Measurements from ENCODE around the gene SPECC1L.

Gene SPECC1L

DNA sequence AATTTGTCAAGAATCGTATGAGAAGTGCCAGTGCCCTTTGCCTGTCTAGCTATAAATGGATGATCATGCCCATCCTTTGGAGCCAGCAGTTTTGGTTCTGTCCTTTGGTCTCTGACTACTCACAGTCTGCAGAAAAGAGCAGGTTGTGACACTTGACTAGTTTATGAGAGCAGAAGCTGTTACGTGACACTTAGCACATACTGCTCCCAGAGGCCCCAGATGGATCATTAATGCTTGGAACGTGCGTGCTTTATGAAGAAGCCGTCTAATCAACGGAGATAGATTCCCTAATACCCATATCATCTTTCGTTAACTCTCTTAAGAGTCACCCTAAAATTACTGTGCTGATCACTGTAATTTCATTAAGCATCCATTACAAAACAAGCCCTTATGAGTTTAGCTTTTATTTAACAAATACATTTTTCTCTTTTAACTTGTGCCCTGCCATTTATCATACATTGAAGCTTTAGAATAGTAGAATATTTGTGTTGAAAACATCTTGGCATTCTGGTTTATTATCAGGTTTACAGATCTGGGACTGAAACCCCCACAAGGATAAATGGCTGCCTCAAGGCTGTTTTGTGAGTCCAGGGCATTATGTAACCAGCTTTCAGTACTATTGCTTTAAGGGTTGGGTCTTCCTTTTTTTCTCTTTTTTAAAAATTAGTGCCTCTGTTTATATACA is 109.7 kb downstream of the SPECC1L start:
- Histone ChIP-seq H3K27ac (ENCODE audit: low read length) (no peak overlapping the region), H3K36me3 (ENCODE audit: control insufficient read depth, insufficient read depth, low read length) (no peaks in the 10 kb centered on the region), H3K4me3 (ENCODE audit: low read length) (no peak overlapping the region), H3K9me3 (ENCODE audit: control insufficient read depth, insufficient read depth, low read length) (no peaks in the 10 kb centered on the region), H3K27me3 (ENCODE audit: control insufficient read depth, insufficient read depth, low read length) (no peaks in the 10 kb centered on the region), H3K4me1 (ENCODE audit: control insufficient read depth, insufficient read depth, low read length) (no peaks in the 10 kb centered on the region)
- no CpG with 5 or more reads among the region's 7 CpGs for WGBS (ENCODE audit: insufficient coverage, insufficient read length)
- no peak for DNase-seq (ENCODE audit: low read depth, low spot score)

DNA sequence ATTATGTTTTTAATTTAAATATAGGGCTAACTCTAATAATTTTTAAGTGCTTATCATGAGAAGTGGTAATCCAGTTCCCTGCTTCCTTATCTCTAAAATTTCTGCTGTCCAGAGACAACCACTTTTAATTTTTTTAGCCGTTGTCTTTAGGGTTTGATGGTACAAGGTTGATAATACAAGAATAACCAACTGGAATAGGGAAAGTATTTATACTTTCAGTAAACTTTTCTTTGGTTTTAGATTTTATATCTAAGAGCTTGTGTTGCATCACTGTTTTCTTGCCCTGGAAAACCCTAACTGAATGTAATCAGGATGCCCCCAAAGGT is 110.2 kb downstream of the SPECC1L start:
- WGBS (ENCODE audit: insufficient coverage, insufficient read length), result no CpG with 5 or more reads among the region's 1 CpG

GRCh38 chr22:24383061-24383460 is 112.4 kb downstream of the SPECC1L start:
- Histone ChIP-seq H3K4me1 (ENCODE audit: control insufficient read depth, insufficient read depth, low read length) (no peaks in the 10 kb centered on the region), H3K36me3 (ENCODE audit: control insufficient read depth, insufficient read depth, low read length) (no peaks in the 10 kb centered on the region), H3K27me3 (ENCODE audit: control insufficient read depth, insufficient read depth, low read length) (no peaks in the 10 kb centered on the region), H3K9me3 (ENCODE audit: control insufficient read depth, insufficient read depth, low read length) (no peaks in the 10 kb centered on the region), H3K27ac (ENCODE audit: low read length) (no peak overlapping the region), H3K4me3 (ENCODE audit: low read length) (no peak overlapping the region)
- no CpG with 5 or more reads among the region's 2 CpGs for WGBS (ENCODE audit: insufficient coverage, insufficient read length)
- DNase-seq (ENCODE audit: low read depth, low spot score), result no peak

More for the DNA sequence above, 110.2 kb downstream of the SPECC1L start:
- H3K4me3 ChIP-seq (ENCODE audit: low read length), result no peak overlapping the region
- no peaks in the 10 kb centered on the region for H3K4me1 ChIP-seq (ENCODE audit: control insufficient read depth, insufficient read depth, low read length)
- no peaks in the 10 kb centered on the region for H3K9me3 ChIP-seq (ENCODE audit: control insufficient read depth, insufficient read depth, low read length)
- H3K36me3 ChIP-seq (ENCODE audit: control insufficient read depth, insufficient read depth, low read length), result no peaks in the 10 kb centered on the region
- no peaks in the 10 kb centered on the region for H3K27me3 ChIP-seq (ENCODE audit: control insufficient read depth, insufficient read depth, low read length)
- no peak for DNase-seq (ENCODE audit: low read depth, low spot score)
- H3K27ac ChIP-seq (ENCODE audit: low read length), result no peak overlapping the region

- Histone ChIP-seq H3K9me3 (ENCODE audit: control insufficient read depth, insufficient read depth, low read length) (no peaks in the 10 kb centered on the region), H3K4me1 (ENCODE audit: control insufficient read depth, insufficient read depth, low read length) (no peaks in the 10 kb centered on the region), H3K4me3 (ENCODE audit: low read length) (no peak overlapping the region), H3K27ac (ENCODE audit: low read length) (no peak overlapping the region), H3K36me3 (ENCODE audit: control insufficient read depth, insufficient read depth, low read length) (no peaks in the 10 kb centered on the region), H3K27me3 (ENCODE audit: control insufficient read depth, insufficient read depth, low read length) (no peaks in the 10 kb centered on the region)
- DNase-seq (ENCODE audit: low read depth, low spot score), result no peak
- WGBS (ENCODE audit: insufficient coverage, insufficient read length), result no CpG with 5 or more reads among the region's 1 CpG
These were observed 113.5 kb downstream of the SPECC1L start for GRCh38 chr22:24384131-24384530.

DNA sequence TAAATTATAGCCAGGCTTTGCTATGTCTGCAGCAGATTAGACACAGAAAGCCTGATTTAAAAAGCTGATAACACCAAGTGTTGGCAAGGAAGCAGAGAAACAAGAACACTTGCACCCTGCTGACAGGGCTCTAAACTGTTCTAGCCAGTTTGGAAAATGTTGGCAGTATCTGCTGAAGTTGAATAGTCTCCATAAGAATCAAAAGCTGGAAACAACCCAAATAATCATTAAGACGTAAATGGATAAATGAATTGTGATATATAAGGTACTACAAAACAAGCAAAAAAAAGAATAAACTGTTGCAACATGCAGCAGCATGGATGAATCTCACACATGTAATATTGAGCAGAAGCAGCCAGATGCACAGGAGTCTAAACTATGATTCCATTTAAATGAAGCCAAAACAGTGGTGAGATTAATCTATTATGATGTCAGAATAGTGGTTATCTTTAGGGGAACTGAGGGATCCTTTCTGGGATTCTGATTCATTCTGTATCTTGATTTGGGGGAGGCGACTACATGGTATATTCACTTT is 116.4 kb downstream of the SPECC1L start:
- no CpG with 5 or more reads among the region's 2 CpGs for WGBS (ENCODE audit: insufficient coverage, insufficient read length)
- H3K27me3 ChIP-seq (ENCODE audit: control insufficient read depth, insufficient read depth, low read length), result no peaks in the 10 kb centered on the region
- no peaks in the 10 kb centered on the region for H3K36me3 ChIP-seq (ENCODE audit: control insufficient read depth, insufficient read depth, low read length)
- H3K4me3 ChIP-seq (ENCODE audit: low read length), result no peak overlapping the region
- no peaks in the 10 kb centered on the region for H3K4me1 ChIP-seq (ENCODE audit: control insufficient read depth, insufficient read depth, low read length)
- no peaks in the 10 kb centered on the region for H3K9me3 ChIP-seq (ENCODE audit: control insufficient read depth, insufficient read depth, low read length)
- no peak for DNase-seq (ENCODE audit: low read depth, low spot score)
- H3K27ac ChIP-seq (ENCODE audit: low read length), result no peak overlapping the region

- Histone ChIP-seq H3K27me3 (ENCODE audit: control insufficient read depth, insufficient read depth, low read length) (no peaks in the 10 kb centered on the region), H3K36me3 (ENCODE audit: control insufficient read depth, insufficient read depth, low read length) (no peaks in the 10 kb centered on the region), H3K27ac (ENCODE audit: low read length) (no peak overlapping the region), H3K4me1 (ENCODE audit: control insufficient read depth, insufficient read depth, low read length) (no peaks in the 10 kb centered on the region), H3K9me3 (ENCODE audit: control insufficient read depth, insufficient read depth, low read length) (no peaks in the 10 kb centered on the region), H3K4me3 (ENCODE audit: low read length) (no peak overlapping the region)
- WGBS (ENCODE audit: insufficient coverage, insufficient read length), result no CpG with 5 or more reads among the region's 1 CpG
- no peak for DNase-seq (ENCODE audit: low read depth, low spot score)
These were observed 119.0 kb downstream of the SPECC1L start for GRCh38 chr22:24389680-24390079.

- no peaks in the 10 kb centered on the region for H3K36me3 ChIP-seq (ENCODE audit: control insufficient read depth, insufficient read depth, low read length)
- DNase-seq (ENCODE audit: low read depth, low spot score), result no peak
- H3K4me1 ChIP-seq (ENCODE audit: control insufficient read depth, insufficient read depth, low read length), result no peaks in the 10 kb centered on the region
- H3K27me3 ChIP-seq (ENCODE audit: control insufficient read depth, insufficient read depth, low read length), result no peaks in the 10 kb centered on the region
- no peaks in the 10 kb centered on the region for H3K9me3 ChIP-seq (ENCODE audit: control insufficient read depth, insufficient read depth, low read length)
- no peak overlapping the region for H3K27ac ChIP-seq (ENCODE audit: low read length)
- no peak overlapping the region for H3K4me3 ChIP-seq (ENCODE audit: low read length)
- whole genome bisulfite sequencing (ENCODE audit: insufficient coverage, insufficient read length), result no CpG with 5 or more reads among the region's 2 CpGs
These were observed 119.5 kb downstream of the SPECC1L start for GRCh38 chr22:24390156-24390555.

DNA sequence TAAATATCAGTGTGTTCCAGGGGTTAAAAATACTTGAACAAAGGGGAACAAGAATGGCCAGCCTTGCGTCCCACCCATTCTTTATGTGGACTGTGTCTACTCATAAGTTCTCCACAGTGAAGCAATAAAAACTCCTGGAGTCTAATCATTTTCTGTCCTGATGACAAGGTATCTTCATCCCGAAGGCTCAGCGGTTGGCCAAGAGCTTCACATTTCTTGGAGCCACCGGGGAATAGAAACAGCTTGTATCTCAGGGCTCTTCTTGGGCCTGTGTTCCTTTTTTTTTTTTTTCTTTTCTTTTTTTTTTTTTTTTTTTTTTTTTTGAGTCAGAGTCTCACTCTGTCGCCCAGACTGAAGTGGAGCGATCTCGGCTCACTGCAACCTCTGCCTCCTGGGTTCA is 119.9 kb downstream of the SPECC1L start:
- Histone ChIP-seq H3K4me3 (ENCODE audit: low read length) (no peak overlapping the region), H3K27me3 (ENCODE audit: control insufficient read depth, insufficient read depth, low read length) (no peaks in the 10 kb centered on the region)
- WGBS (ENCODE audit: insufficient coverage, insufficient read length), result no CpG with 5 or more reads among the region's 7 CpGs

GRCh38 chr22:24391836-24392217 is 121.2 kb downstream of the SPECC1L start:
- Histone ChIP-seq H3K27me3 (ENCODE audit: control insufficient read depth, insufficient read depth, low read length) (no peaks in the 10 kb centered on the region), H3K9me3 (ENCODE audit: control insufficient read depth, insufficient read depth, low read length) (no peaks in the 10 kb centered on the region), H3K27ac (ENCODE audit: low read length) (no peak overlapping the region), H3K4me3 (ENCODE audit: low read length) (no peak overlapping the region), H3K36me3 (ENCODE audit: control insufficient read depth, insufficient read depth, low read length) (no peaks in the 10 kb centered on the region), H3K4me1 (ENCODE audit: control insufficient read depth, insufficient read depth, low read length) (no peaks in the 10 kb centered on the region)
- no peak for DNase-seq (ENCODE audit: low read depth, low spot score)
- no CpG with 5 or more reads among the region's 3 CpGs for WGBS (ENCODE audit: insufficient coverage, insufficient read length)

More for the DNA sequence above, 119.9 kb downstream of the SPECC1L start:
- H3K4me1 ChIP-seq (ENCODE audit: control insufficient read depth, insufficient read depth, low read length), result no peaks in the 10 kb centered on the region
- no peak overlapping the region for H3K27ac ChIP-seq (ENCODE audit: low read length)
- no peaks in the 10 kb centered on the region for H3K36me3 ChIP-seq (ENCODE audit: control insufficient read depth, insufficient read depth, low read length)
- H3K9me3 ChIP-seq (ENCODE audit: control insufficient read depth, insufficient read depth, low read length), result no peaks in the 10 kb centered on the region
- DNase-seq (ENCODE audit: low read depth, low spot score), result no peak

- Histone ChIP-seq H3K9me3 (ENCODE audit: control insufficient read depth, insufficient read depth, low read length) (no peaks in the 10 kb centered on the region), H3K4me1 (ENCODE audit: control insufficient read depth, insufficient read depth, low read length) (no peaks in the 10 kb centered on the region), H3K4me3 (ENCODE audit: low read length) (no peak overlapping the region), H3K27ac (ENCODE audit: low read length) (no peak overlapping the region), H3K27me3 (ENCODE audit: control insufficient read depth, insufficient read depth, low read length) (no peaks in the 10 kb centered on the region), H3K36me3 (ENCODE audit: control insufficient read depth, insufficient read depth, low read length) (no peaks in the 10 kb centered on the region)
- DNase-seq (ENCODE audit: low read depth, low spot score), result no peak
- WGBS (ENCODE audit: insufficient coverage, insufficient read length), result no CpG with 5 or more reads among the region's 4 CpGs
These were observed 121.7 kb downstream of the SPECC1L start for GRCh38 chr22:24392218-24392931.

All from iPS DF 6.9 (cell line).